WTC11 (cell line): ENCODE data around the gene SRSF3.

Experiments
- AR ChIP-seq: fragments of 250-450 bp; sonication (Bioruptor Pico); IDR thresholded peaks from 2 replicates; pipeline ENCODE4 v1.9.0; 2021; ENCODE audit warnings: mild to moderate bottlenecking
- ATF3 ChIP-seq: sonication (generic); formaldehyde crosslinking; conservative IDR thresholded peaks from 2 replicates; pipeline ENCODE4 v1.8.1; 2022; ENCODE audit warnings: mild to moderate bottlenecking, missing genetic modification reagents
- CDX4 ChIP-seq: fragments of 250-450 bp; sonication (Bioruptor Pico); IDR thresholded peaks from 2 replicates; pipeline ENCODE4 v1.9.0; 2021; ENCODE audit warnings: moderate library complexity, mild to moderate bottlenecking, inconsistent platforms, borderline replicate concordance
- CTCF ChIP-seq: fragments of 200-600 bp; IDR thresholded peaks from 2 replicates; pipeline ENCODE4 v1.8.0; 2022; ENCODE audit warnings: antibody characterized with exemption
- E2F5 ChIP-seq: sonication (generic); formaldehyde crosslinking; IDR thresholded peaks from 2 replicates; pipeline ENCODE4 v1.8.1; 2022; ENCODE audit warnings: mild to moderate bottlenecking, moderate library complexity, missing genetic modification reagents
- FOXP1 ChIP-seq: sonication (generic); formaldehyde crosslinking; IDR thresholded peaks from 2 replicates; pipeline ENCODE4 v1.8.0; 2022; ENCODE audit warnings: missing genetic modification reagents, mild to moderate bottlenecking, moderate library complexity, borderline replicate concordance
- MAX ChIP-seq: sonication (generic); formaldehyde crosslinking; IDR thresholded peaks from 2 replicates; pipeline ENCODE4 v1.8.0; 2022; ENCODE audit warnings: mild to moderate bottlenecking, missing genetic modification reagents
- USF1 ChIP-seq: sonication (generic); formaldehyde crosslinking; IDR thresholded peaks from 2 replicates; pipeline ENCODE4 v1.8.0; 2022; ENCODE audit warnings: mild to moderate bottlenecking, missing genetic modification reagents
- ZNF138 ChIP-seq: sonication (generic); formaldehyde crosslinking; conservative IDR thresholded peaks from 2 replicates; pipeline ENCODE4 v1.8.1; 2022; ENCODE audit warnings: mild to moderate bottlenecking, moderate library complexity, missing genetic modification reagents

GRCh38 chr6:36592221-36592655 lies 1.9 kb upstream of the SRSF3 start:
- TF ChIP-seq AR (CRISPR knock-in tag) (no peak), ATF3 (CRISPR knock-in tag) (no peak), CDX4 (CRISPR knock-in tag) (no peak), CTCF (no peak), USF1 (CRISPR knock-in tag) (no peak), E2F5 (CRISPR knock-in tag) (no peak), MAX (CRISPR knock-in tag) (no peak), FOXP1 (CRISPR knock-in tag) (no peak), ZNF138 (CRISPR knock-in tag) (no peak)
